Measurements from ENCODE around the gene CD59. TPM values are rescaled to one million over a fixed set of nuclear protein-coding genes. Genes with fewer than 3 reads are reported as not detected.

Gene CD59
- total RNA-seq, 1 donor, result 345 TPM

- TF ChIP-seq, protein P1, sequence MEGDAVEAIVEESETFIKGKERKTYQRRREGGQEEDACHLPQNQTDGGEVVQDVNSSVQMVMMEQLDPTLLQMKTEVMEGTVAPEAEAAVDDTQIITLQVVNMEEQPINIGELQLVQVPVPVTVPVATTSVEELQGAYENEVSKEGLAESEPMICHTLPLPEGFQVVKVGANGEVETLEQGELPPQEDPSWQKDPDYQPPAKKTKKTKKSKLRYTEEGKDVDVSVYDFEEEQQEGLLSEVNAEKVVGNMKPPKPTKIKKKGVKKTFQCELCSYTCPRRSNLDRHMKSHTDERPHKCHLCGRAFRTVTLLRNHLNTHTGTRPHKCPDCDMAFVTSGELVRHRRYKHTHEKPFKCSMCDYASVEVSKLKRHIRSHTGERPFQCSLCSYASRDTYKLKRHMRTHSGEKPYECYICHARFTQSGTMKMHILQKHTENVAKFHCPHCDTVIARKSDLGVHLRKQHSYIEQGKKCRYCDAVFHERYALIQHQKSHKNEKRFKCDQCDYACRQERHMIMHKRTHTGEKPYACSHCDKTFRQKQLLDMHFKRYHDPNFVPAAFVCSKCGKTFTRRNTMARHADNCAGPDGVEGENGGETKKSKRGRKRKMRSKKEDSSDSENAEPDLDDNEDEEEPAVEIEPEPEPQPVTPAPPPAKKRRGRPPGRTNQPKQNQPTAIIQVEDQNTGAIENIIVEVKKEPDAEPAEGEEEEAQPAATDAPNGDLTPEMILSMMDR (IDR thresholded peaks at IDR 0.05; ENCODE audit: extremely low read depth, low read depth, low read length), result no peak
- Histone ChIP-seq H3K4me2 (ENCODE audit: insufficient read depth, low read length) (no peak overlapping the region), H3K27me3 (ENCODE audit: insufficient read depth, low read length) (no peaks in the 10 kb centered on the region), H3K79me2 (ENCODE audit: insufficient read depth, low read length) (no peaks in the 10 kb centered on the region), H3K27ac (ENCODE audit: low read depth, low read length) (no peak overlapping the region), H2AFZ (ENCODE audit: low read length) (no peak overlapping the region), H3K9me3 (ENCODE audit: low read depth, low read length) (no peaks in the 10 kb centered on the region), H4K20me1 (ENCODE audit: insufficient read depth, low read length) (no peaks in the 10 kb centered on the region), H3K36me3 (ENCODE audit: insufficient read depth, low read length) (no peaks in the 10 kb centered on the region), H3K4me1 (ENCODE audit: insufficient read depth, low read length) (peaks cover 62% of the 10 kb centered on the region), H3K4me3 (ENCODE audit: insufficient read depth, low read length) (no peak overlapping the region)
- no peak for DNase-seq (ENCODE audit: insufficient read length, low spot score, missing footprints)
These were observed 41.7 kb downstream of the CD59 start for GRCh38 chr11:33694346-33695050.

- no peaks in the 10 kb centered on the region for H4K20me1 ChIP-seq (ENCODE audit: insufficient read depth, low read length)
- H3K4me3 ChIP-seq (ENCODE audit: insufficient read depth, low read length), result peak overlapping the region; percentile 10
These were observed 43.7 kb downstream of the CD59 start for GRCh38 chr11:33692541-33692940.

GRCh38 chr11:33692013-33692504 lies 44.2 kb downstream of the CD59 start:
- H3K4me3 ChIP-seq (ENCODE audit: insufficient read depth, low read length), result peak overlapping the region; percentile 48
- TF ChIP-seq, protein P1 (IDR thresholded peaks at IDR 0.05; ENCODE audit: extremely low read depth, low read depth, low read length), result no peak
- no peak for DNase-seq (ENCODE audit: insufficient read length, low spot score, missing footprints)
- H3K27me3 ChIP-seq (ENCODE audit: insufficient read depth, low read length), result no peaks in the 10 kb centered on the region
- peak overlapping the region; percentile 69 for H3K4me2 ChIP-seq (ENCODE audit: insufficient read depth, low read length)
- no peaks in the 10 kb centered on the region for H4K20me1 ChIP-seq (ENCODE audit: insufficient read depth, low read length)
- no peaks in the 10 kb centered on the region for H3K36me3 ChIP-seq (ENCODE audit: insufficient read depth, low read length)
- no peak overlapping the region for H2AFZ ChIP-seq (ENCODE audit: low read length)
- peaks cover 55% of the 10 kb centered on the region for H3K4me1 ChIP-seq (ENCODE audit: insufficient read depth, low read length)
- no peaks in the 10 kb centered on the region for H3K79me2 ChIP-seq (ENCODE audit: insufficient read depth, low read length)
- peak overlapping the region; percentile 99 for H3K27ac ChIP-seq (ENCODE audit: low read depth, low read length)
- no peaks in the 10 kb centered on the region for H3K9me3 ChIP-seq (ENCODE audit: low read depth, low read length)

More at GRCh38 chr11:33692541-33692940, 43.7 kb downstream of the CD59 start:
- peak overlapping the region; percentile 69 for H3K4me2 ChIP-seq (ENCODE audit: insufficient read depth, low read length)
- DNase-seq (ENCODE audit: insufficient read length, low spot score, missing footprints), result no peak
- H3K9me3 ChIP-seq (ENCODE audit: low read depth, low read length), result no peaks in the 10 kb centered on the region
- H2AFZ ChIP-seq (ENCODE audit: low read length), result no peak overlapping the region
- H3K27ac ChIP-seq (ENCODE audit: low read depth, low read length), result peak overlapping the region; percentile 99
- no peaks in the 10 kb centered on the region for H3K79me2 ChIP-seq (ENCODE audit: insufficient read depth, low read length)
- no peaks in the 10 kb centered on the region for H3K27me3 ChIP-seq (ENCODE audit: insufficient read depth, low read length)
- H3K36me3 ChIP-seq (ENCODE audit: insufficient read depth, low read length), result no peaks in the 10 kb centered on the region
- H3K4me1 ChIP-seq (ENCODE audit: insufficient read depth, low read length), result peaks cover 55% of the 10 kb centered on the region
- TF ChIP-seq, protein P1 (IDR thresholded peaks at IDR 0.05; ENCODE audit: extremely low read depth, low read depth, low read length), result no peak

DNA sequence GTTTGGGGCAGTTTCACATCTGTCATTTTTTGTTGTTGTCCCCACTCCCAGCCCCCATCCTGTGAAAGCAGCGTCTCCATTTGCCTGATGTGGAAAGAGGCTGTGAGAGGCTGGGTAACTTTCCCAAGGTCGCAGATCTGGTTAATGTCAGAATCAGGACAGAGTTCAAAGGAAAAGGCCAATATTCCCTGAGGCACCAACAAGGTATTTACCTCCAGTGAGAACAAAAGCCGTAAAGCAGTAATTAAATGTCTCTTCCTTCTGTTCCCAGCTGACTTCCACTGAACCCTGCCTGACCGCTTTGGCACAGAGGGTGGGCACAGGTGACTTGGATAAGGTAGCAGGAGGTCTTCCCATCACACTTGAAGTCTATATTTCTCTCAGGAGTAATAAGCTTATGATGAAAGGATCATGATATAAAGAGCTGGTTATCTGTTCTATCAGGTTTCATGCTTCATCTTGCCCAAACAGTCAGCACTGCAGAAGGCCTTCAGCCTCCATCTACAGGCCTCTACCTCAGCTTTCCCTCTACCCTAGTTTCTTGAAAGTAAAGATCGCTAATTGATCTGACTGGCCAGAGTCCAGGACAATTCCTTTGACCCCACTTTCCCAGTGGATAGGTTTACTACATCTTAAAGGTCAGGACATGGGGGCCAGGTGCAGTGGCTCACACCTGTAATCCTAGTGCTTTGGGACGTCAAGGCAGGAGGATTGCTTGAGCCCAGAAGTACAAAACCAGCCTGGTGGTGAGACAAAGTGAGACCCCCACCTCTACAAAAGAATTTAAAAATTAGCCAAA lies 45.0 kb downstream of the CD59 start:
- H3K4me2 ChIP-seq (ENCODE audit: insufficient read depth, low read length), result peak overlapping the region; percentile 69
- no peaks in the 10 kb centered on the region for H3K36me3 ChIP-seq (ENCODE audit: insufficient read depth, low read length)
- H3K4me1 ChIP-seq (ENCODE audit: insufficient read depth, low read length), result peaks cover 55% of the 10 kb centered on the region
- H2AFZ ChIP-seq (ENCODE audit: low read length), result no peak overlapping the region
- no peak for DNase-seq (ENCODE audit: insufficient read length, low spot score, missing footprints)
- no peaks in the 10 kb centered on the region for H3K27me3 ChIP-seq (ENCODE audit: insufficient read depth, low read length)
- TF ChIP-seq, protein P1 (IDR thresholded peaks at IDR 0.05; ENCODE audit: extremely low read depth, low read depth, low read length), result no peak
- no peaks in the 10 kb centered on the region for H3K9me3 ChIP-seq (ENCODE audit: low read depth, low read length)
- no peaks in the 10 kb centered on the region for H3K79me2 ChIP-seq (ENCODE audit: insufficient read depth, low read length)
- no peaks in the 10 kb centered on the region for H4K20me1 ChIP-seq (ENCODE audit: insufficient read depth, low read length)
- peak overlapping the region; percentile 99 for H3K27ac ChIP-seq (ENCODE audit: low read depth, low read length)
- H3K4me3 ChIP-seq (ENCODE audit: insufficient read depth, low read length), result peak overlapping the region; percentile 48
